Brain microvascular endothelial cell (primary cell): Measurements from ENCODE around the gene COQ9.

ENCODE experiments used
- DNase-seq: peaks from one replicate; pipeline ENCODE4 v3.0.0-alpha.2; 2020
- H3K27ac ChIP-seq: fragments of 250-450 bp; sonication (Bioruptor Pico); 2 replicates; pipeline ENCODE4 v1.5.1; 2020; ENCODE audit warnings: mild to moderate bottlenecking, moderate library complexity
- H3K27me3 ChIP-seq: fragments of 250-450 bp; sonication (Bioruptor Pico); replicated peaks from 2 replicates; pipeline ENCODE4 v1.5.1; 2020; ENCODE audit warnings: mild to moderate bottlenecking
- H3K36me3 ChIP-seq: fragments of 250-450 bp; sonication (Bioruptor Pico); replicated peaks from 2 replicates; pipeline ENCODE4 v1.5.1; 2020; ENCODE audit warnings: mild to moderate bottlenecking
- H3K4me3 ChIP-seq: 2 replicates; pipeline ENCODE4 v1.5.1; 2011; ENCODE audit warnings: low read depth, mild to moderate bottlenecking, control low read depth, low read length, moderate library complexity
- CTCF ChIP-seq: IDR thresholded peaks from 2 replicates; pipeline ENCODE4 v1.5.1; 2011; ENCODE audit warnings: low read depth, mild to moderate bottlenecking, moderate library complexity, low read length, control low read depth, inconsistent platforms; ENCODE audit errors: missing control alignments
- in situ Hi-C: cut with HindIII; loops from 2 replicates; pipeline ENCODE4 v1.10.0; 2017; ENCODE audit warnings: low sequenced_read_pairs, low pct_ligation_motif_present

COQ9 gene

GRCh38 chr16:57500578-57501111 is 53.4 kb downstream of the COQ9 start:
- Histone ChIP-seq H3K4me3 (no peak overlapping the region), H3K27ac (no peak overlapping the region), H3K36me3 (no peaks in the 10 kb centered on the region), H3K27me3 (no peaks in the 10 kb centered on the region)
- TF ChIP-seq CTCF = no peak
- no peak for DNase-seq
- in situ Hi-C loops = no loop called here

- in situ Hi-C loops = no loop called here
- no peak for DNase-seq
- TF ChIP-seq CTCF = no peak
- no peaks in the 10 kb centered on the region for H3K27me3 ChIP-seq
- H3K4me3 ChIP-seq = no peak overlapping the region
- H3K36me3 ChIP-seq = no peaks in the 10 kb centered on the region
- no peak overlapping the region for H3K27ac ChIP-seq
Measured at GRCh38 chr16:57501492-57501891, 54.2 kb downstream of the COQ9 start.

GRCh38 chr16:57502048-57502775 is 54.9 kb downstream of the COQ9 start:
- Histone ChIP-seq H3K4me3 (no peak overlapping the region), H3K27ac (no peak overlapping the region), H3K36me3 (no peaks in the 10 kb centered on the region), H3K27me3 (no peaks in the 10 kb centered on the region)
- TF ChIP-seq CTCF = no peak
- no peak for DNase-seq
- in situ Hi-C loops = no loop called here

- no peak for DNase-seq
- H3K36me3 ChIP-seq = no peaks in the 10 kb centered on the region
- in situ Hi-C loops = no loop called here
- TF ChIP-seq CTCF = no peak
- no peaks in the 10 kb centered on the region for H3K27me3 ChIP-seq
- no peak overlapping the region for H3K27ac ChIP-seq
- H3K4me3 ChIP-seq = no peak overlapping the region
Measured at GRCh38 chr16:57503366-57503765, 56.1 kb downstream of the COQ9 start.

- Histone ChIP-seq H3K36me3 (no peaks in the 10 kb centered on the region), H3K27me3 (no peaks in the 10 kb centered on the region), H3K4me3 (no peak overlapping the region), H3K27ac (no peak overlapping the region)
- DNase-seq = no peak
- TF ChIP-seq CTCF = no peak
- in situ Hi-C loops = no loop called here
Measured at GRCh38 chr16:57504001-57504400, 56.7 kb downstream of the COQ9 start.

- no peak for TF ChIP-seq CTCF
- no peak overlapping the region for H3K27ac ChIP-seq
- DNase-seq = no peak
- H3K27me3 ChIP-seq = no peaks in the 10 kb centered on the region
- no peak overlapping the region for H3K4me3 ChIP-seq
- no peaks in the 10 kb centered on the region for H3K36me3 ChIP-seq
- in situ Hi-C loops = no loop called here
Measured at GRCh38 chr16:57504491-57504890, 57.2 kb downstream of the COQ9 start.
